Central memory CD8-positive, alpha-beta T cell (primary cell): ENCODE results near the gene DAGLA.

Experiments
- ATAC-seq: fragments of 150-1000 bp; cut with Tn5 transposase; replicated peaks from 2 replicates; pipeline ENCODE4 v1.10.0; 2022; ENCODE audit warnings: mild to moderate bottlenecking, moderate FRiP score, moderate number of reproducible peaks; ENCODE audit not compliant: poor library complexity, severe bottlenecking; ENCODE audit errors: extremely low read depth
- DNase-seq, 2 donors: peaks; one replicate each; pipeline ENCODE4 v3.0.0; 2021; ENCODE audit warnings: low spot score in 2 of 2
- H3K27ac Mint-ChIP-seq: one replicate; pipeline ENCODE4 v1.8.0; 2022; ENCODE audit warnings: low read depth, mild to moderate bottlenecking, moderate library complexity, mixed read lengths
- H3K27me3 Mint-ChIP-seq: one replicate; pipeline ENCODE4 v1.8.0; 2022; ENCODE audit warnings: mixed read lengths
- H3K36me3 Mint-ChIP-seq: one replicate; pipeline ENCODE4 v1.8.0; 2022; ENCODE audit warnings: mild to moderate bottlenecking, moderate library complexity, mixed read lengths; ENCODE audit not compliant: insufficient read depth
- H3K4me1 Mint-ChIP-seq: one replicate; pipeline ENCODE4 v1.8.0; 2022; ENCODE audit warnings: mixed read lengths
- H3K4me3 Mint-ChIP-seq: one replicate; pipeline ENCODE4 v1.8.0; 2022; ENCODE audit warnings: mild to moderate bottlenecking, moderate library complexity, mixed read lengths
- H3K9me3 Mint-ChIP-seq: one replicate; pipeline ENCODE4 v1.8.0; 2022; ENCODE audit warnings: mixed read lengths

The DAGLA gene

GRCh38 chr11:61783717-61784505 lies 103.7 kb downstream of the DAGLA start:
- peaks cover 10% of the 10 kb centered on the region for H3K36me3 Mint-ChIP-seq
- H3K27me3 Mint-ChIP-seq: no peaks in the 10 kb centered on the region
- peaks cover 7% of the 10 kb centered on the region for H3K4me1 Mint-ChIP-seq
- no peaks in the 10 kb centered on the region for H3K9me3 Mint-ChIP-seq
- no peak for DNase-seq
- no peak for ATAC-seq
- no peak overlapping the region for H3K4me3 Mint-ChIP-seq
- peak overlapping the region; percentile 87 for H3K27ac Mint-ChIP-seq

GRCh38 chr11:61784506-61784805 lies 104.3 kb downstream of the DAGLA start:
- Mint-ChIP-seq H3K9me3 (no peaks in the 10 kb centered on the region), H3K4me3 (no peak overlapping the region)

GRCh38 chr11:61785837-61786402 lies 105.7 kb downstream of the DAGLA start:
- H3K4me3 Mint-ChIP-seq: no peak overlapping the region
- peaks cover 11% of the 10 kb centered on the region for H3K36me3 Mint-ChIP-seq
- peaks cover 20% of the 10 kb centered on the region for H3K4me1 Mint-ChIP-seq
- ATAC-seq (no peak), DNase-seq (no peak)
- no peaks in the 10 kb centered on the region for H3K27me3 Mint-ChIP-seq
- no peaks in the 10 kb centered on the region for H3K9me3 Mint-ChIP-seq
- H3K27ac Mint-ChIP-seq: no peak overlapping the region

More at GRCh38 chr11:61784506-61784805, 104.3 kb downstream of the DAGLA start:
- ATAC-seq (no peak), DNase-seq (no peak)
- H3K36me3 Mint-ChIP-seq: peaks cover 11% of the 10 kb centered on the region
- H3K27me3 Mint-ChIP-seq: no peaks in the 10 kb centered on the region
- H3K4me1 Mint-ChIP-seq: peaks cover 10% of the 10 kb centered on the region
- H3K27ac Mint-ChIP-seq: peak overlapping the region; percentile 87

GRCh38 chr11:61787928-61788491 lies 107.8 kb downstream of the DAGLA start:
- H3K4me1 Mint-ChIP-seq: peaks cover 32% of the 10 kb centered on the region
- peaks cover 16% of the 10 kb centered on the region for H3K36me3 Mint-ChIP-seq

DNA sequence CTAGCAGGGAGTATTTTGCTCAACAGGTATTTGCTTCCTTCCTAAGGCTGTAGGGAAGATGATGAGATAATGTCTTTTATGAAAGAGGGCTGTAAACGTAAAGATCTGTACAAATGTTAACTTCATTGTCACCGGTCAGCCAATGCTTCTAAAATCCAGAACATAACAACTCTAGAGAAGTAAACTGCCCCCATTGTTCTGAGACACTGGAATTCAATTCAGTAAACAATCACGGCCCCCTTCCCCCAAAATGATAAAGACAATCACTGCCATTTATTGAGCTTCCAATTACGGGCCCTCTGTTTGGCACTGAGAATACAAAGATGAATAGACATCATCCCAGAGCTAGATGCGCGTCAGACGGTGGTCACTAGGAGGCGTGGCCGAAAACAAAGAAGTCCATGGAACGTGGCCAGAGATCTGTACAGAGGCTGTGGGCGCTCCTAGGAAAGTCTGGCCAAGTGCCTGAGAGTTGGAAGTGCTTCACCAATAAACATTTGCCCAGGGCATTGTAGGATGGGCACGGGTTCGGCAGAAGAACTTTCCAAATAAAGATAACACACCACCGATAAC lies 111.6 kb downstream of the DAGLA start:
- peaks cover 19% of the 10 kb centered on the region for H3K36me3 Mint-ChIP-seq
- H3K4me3 Mint-ChIP-seq: peak overlapping the region; percentile 89
- no peak for DNase-seq
- H3K4me1 Mint-ChIP-seq: peaks cover 32% of the 10 kb centered on the region
- no peaks in the 10 kb centered on the region for H3K9me3 Mint-ChIP-seq
- H3K27me3 Mint-ChIP-seq: no peaks in the 10 kb centered on the region
- peak overlapping the region; percentile 96 for H3K27ac Mint-ChIP-seq
- ATAC-seq: peak; percentile 26

More at GRCh38 chr11:61787928-61788491, 107.8 kb downstream of the DAGLA start:
- Mint-ChIP-seq H3K9me3 (no peaks in the 10 kb centered on the region), H3K4me3 (no peak overlapping the region), H3K27ac (no peak overlapping the region), H3K27me3 (no peaks in the 10 kb centered on the region)
- DNase-seq: no peak
- no peak for ATAC-seq

DNA sequence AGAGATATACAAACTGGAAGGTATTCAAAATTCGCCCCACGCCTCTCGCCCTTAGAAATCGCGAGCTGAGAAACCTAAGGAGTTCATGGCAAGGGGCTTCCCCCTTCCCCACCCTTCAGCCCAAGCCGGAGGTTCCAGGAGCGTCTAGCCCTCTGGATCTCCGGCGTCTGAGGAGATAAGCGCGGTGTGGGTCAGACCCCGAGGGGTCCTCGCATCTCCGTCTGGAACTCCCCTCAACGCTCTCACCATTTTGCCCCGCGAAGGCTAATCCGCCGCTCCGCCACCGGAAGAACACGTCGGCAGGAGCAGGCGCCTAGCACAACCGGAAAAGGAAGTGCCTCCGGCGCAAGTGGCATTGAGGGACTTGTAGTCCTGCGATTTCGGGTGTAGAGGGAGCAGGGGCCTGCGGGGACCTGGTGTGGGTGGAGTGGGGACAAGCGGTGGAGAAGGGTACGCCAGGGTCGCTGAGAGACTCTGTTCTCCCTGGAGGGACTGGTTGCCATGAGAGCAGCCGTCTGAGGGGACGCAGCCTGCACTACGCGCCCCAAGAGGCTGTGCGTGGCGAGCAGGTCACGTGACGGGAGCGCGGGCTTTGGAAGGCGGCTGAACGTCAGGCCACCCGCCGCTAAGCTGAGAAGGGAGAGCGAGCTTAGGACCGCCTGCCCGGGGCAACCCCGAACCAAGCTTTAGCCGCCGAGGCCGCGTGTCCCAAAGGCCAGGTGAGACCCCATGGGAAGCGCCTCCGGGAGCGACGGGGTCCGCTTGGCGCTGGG lies 112.3 kb downstream of the DAGLA start, which contains the start of the genes FEN1 and TMEM258:
Gene FEN1 (plus strand): TSS at position 602 of the 773 bp plus-strand sequence. CDS start 2,451 bp downstream, outside the sequence.
Gene TMEM258 (minus strand): TSS at position 290 of the 773 bp plus-strand sequence. CDS start 41 bp downstream, at position 249.
- H3K9me3 Mint-ChIP-seq: no peaks in the 10 kb centered on the region
- H3K4me1 Mint-ChIP-seq: peaks cover 38% of the 10 kb centered on the region
- peaks cover 17% of the 10 kb centered on the region for H3K36me3 Mint-ChIP-seq
- peak within 1 kb of the TSS; percentile 89 for H3K4me3 Mint-ChIP-seq
- ATAC-seq: peak; percentile 91
- H3K27ac Mint-ChIP-seq: peak within 1 kb of the TSS; percentile 96
- no peaks in the 10 kb centered on the region for H3K27me3 Mint-ChIP-seq
- peak; percentile 78 for DNase-seq

GRCh38 chr11:61793083-61793828 lies 113.1 kb downstream of the DAGLA start:
- no peaks in the 10 kb centered on the region for H3K9me3 Mint-ChIP-seq

DNA sequence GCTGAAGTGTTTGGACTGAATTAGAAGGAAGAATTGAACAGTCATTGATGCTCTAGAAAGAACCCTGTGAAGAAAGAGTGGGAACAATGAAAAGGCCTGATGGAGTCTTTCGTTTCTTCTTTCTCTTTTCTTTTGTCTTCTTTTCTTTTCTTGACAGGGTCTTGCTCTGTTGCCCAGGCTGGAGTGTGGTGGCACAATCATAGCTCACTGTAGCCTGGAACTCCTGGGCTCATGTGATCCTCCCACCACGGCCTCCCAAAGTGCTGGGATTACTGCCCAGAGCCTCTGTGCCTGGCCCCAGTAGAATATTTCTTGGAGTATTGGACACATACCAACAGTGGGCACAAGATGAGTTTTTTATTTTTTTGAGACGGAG lies 113.6 kb downstream of the DAGLA start:
- Mint-ChIP-seq H3K9me3 (no peaks in the 10 kb centered on the region), H3K4me3 (peak overlapping the region; percentile 89), H3K27me3 (no peaks in the 10 kb centered on the region), H3K4me1 (peaks cover 32% of the 10 kb centered on the region), H3K36me3 (peaks cover 11% of the 10 kb centered on the region), H3K27ac (no peak overlapping the region)
- ATAC-seq (no peak), DNase-seq (no peak)

More at GRCh38 chr11:61793083-61793828, 113.1 kb downstream of the DAGLA start:
- Mint-ChIP-seq H3K4me1 (peaks cover 35% of the 10 kb centered on the region), H3K4me3 (peak overlapping the region; percentile 89), H3K27ac (peak overlapping the region; percentile 96), H3K27me3 (no peaks in the 10 kb centered on the region), H3K36me3 (peaks cover 12% of the 10 kb centered on the region)
- ATAC-seq: peak; percentile 12
- no peak for DNase-seq

DNA sequence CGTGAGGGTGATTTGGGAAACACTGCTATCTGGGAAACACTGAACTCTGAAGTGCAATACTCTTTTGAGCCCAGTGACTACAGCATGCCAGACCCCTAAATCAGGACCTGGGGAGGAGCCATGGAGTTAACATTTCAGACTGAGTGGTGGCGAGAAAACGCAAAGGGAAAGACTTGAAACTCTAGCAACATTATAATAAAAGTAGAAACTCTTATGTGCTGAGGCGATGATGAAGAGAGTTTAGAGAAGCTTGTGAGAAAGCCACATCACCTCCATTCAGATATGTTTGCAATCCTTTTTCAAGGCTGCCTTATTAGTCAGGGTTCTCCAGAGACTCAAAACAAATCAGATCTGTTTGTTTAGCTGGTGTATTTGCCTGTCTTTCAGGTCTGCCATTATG lies 114.4 kb downstream of the DAGLA start:
- H3K27me3 Mint-ChIP-seq: no peaks in the 10 kb centered on the region
- no peak overlapping the region for H3K27ac Mint-ChIP-seq
- ATAC-seq (no peak), DNase-seq (no peak)
- H3K4me3 Mint-ChIP-seq: no peak overlapping the region
- no peaks in the 10 kb centered on the region for H3K9me3 Mint-ChIP-seq
- peaks cover 27% of the 10 kb centered on the region for H3K4me1 Mint-ChIP-seq
- peaks cover 10% of the 10 kb centered on the region for H3K36me3 Mint-ChIP-seq

GRCh38 chr11:61795459-61795858 lies 115.3 kb downstream of the DAGLA start:
- no peaks in the 10 kb centered on the region for H3K9me3 Mint-ChIP-seq
- no peak for ATAC-seq

DNA sequence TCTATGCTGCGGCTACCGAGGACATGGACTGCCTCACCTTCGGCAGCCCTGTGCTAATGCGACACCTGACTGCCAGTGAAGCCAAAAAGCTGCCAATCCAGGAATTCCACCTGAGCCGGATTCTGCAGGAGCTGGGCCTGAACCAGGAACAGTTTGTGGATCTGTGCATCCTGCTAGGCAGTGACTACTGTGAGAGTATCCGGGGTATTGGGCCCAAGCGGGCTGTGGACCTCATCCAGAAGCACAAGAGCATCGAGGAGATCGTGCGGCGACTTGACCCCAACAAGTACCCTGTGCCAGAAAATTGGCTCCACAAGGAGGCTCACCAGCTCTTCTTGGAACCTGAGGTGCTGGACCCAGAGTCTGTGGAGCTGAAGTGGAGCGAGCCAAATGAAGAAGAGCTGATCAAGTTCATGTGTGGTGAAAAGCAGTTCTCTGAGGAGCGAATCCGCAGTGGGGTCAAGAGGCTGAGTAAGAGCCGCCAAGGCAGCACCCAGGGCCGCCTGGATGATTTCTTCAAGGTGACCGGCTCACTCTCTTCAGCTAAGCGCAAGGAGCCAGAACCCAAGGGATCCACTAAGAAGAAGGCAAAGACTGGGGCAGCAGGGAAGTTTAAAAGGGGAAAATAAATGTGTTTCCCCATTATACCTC lies 115.8 kb downstream of the DAGLA start:
- no peak for DNase-seq
- no peaks in the 10 kb centered on the region for H3K9me3 Mint-ChIP-seq
- ATAC-seq: no peak
- H3K4me1 Mint-ChIP-seq: peaks cover 19% of the 10 kb centered on the region
- no peak overlapping the region for H3K4me3 Mint-ChIP-seq
- H3K27ac Mint-ChIP-seq: no peak overlapping the region
- no peaks in the 10 kb centered on the region for H3K27me3 Mint-ChIP-seq
- H3K36me3 Mint-ChIP-seq: peaks cover 10% of the 10 kb centered on the region

More at GRCh38 chr11:61795459-61795858, 115.3 kb downstream of the DAGLA start:
- H3K4me1 Mint-ChIP-seq: peaks cover 19% of the 10 kb centered on the region
- DNase-seq: no peak
- no peak overlapping the region for H3K4me3 Mint-ChIP-seq
- peaks cover 10% of the 10 kb centered on the region for H3K36me3 Mint-ChIP-seq
- no peaks in the 10 kb centered on the region for H3K27me3 Mint-ChIP-seq
- H3K27ac Mint-ChIP-seq: no peak overlapping the region
